ENCODE data around the gene LILRB5. TPM values are rescaled to one million over a fixed set of nuclear protein-coding genes. Genes with fewer than 3 reads are reported as not detected.

LILRB5 gene
- total RNA-seq, 1 experiment from 2014 or later = not detected

DNA sequence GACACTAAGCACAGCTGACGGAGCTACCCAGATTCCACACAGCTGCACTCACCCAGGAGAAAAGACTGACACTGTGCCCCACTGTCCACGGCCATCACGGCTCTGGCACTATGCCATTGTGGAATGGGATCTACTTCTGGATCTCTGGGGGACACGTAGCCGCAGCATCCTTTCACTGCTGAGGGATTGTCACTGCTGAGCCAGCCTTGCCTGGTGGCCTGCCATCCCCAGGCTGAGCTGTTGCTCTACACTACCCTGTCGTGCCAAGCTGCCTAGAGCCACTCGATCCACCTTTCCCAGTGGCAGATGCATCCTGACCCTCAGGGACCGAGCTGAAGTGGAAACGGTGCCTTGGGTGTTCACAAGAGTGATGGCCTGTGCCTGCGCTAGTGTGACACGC is 5.0 kb upstream of the LILRB5 start:
- ChIA-PET RAD21 (ENCODE audit: low non-redundant PET in 1 of 2, low total read pairs in 2 of 2, uncharacterized antibody in 2 of 2, unreplicated experiment in 2 of 2) (no interaction called here), POLR2A (no interaction called here), CTCF (no interaction called here)
- H3K9me3 ChIP-seq (ENCODE audit: control insufficient read depth in 1 of 2, insufficient read depth in 1 of 2, low read depth in 1 of 2, low read length in 2 of 2) = no peaks in the 10 kb centered on the region
- no TSS peak for BruUV-seq (replicated peaks)
- H3K4me1 ChIP-seq (ENCODE audit: control insufficient read depth in 1 of 2, insufficient read depth in 2 of 2, low read length in 2 of 2) = no peaks in the 10 kb centered on the region
- H3K36me3 ChIP-seq (ENCODE audit: control insufficient read depth in 1 of 2, insufficient read depth in 2 of 2, low read length in 2 of 2) = no peaks in the 10 kb centered on the region
- no peaks in the 10 kb centered on the region for H3K79me2 ChIP-seq (ENCODE audit: insufficient read depth, low read length)
- DNase-seq (ENCODE audit: low read depth, low spot score) = no peak
- H3K27me3 ChIP-seq (ENCODE audit: insufficient read depth, low read length) = peaks cover 7% of the 10 kb centered on the region; the same call in 1 of the 2 replicates
- no peaks in the 10 kb centered on the region for H4K20me1 ChIP-seq (ENCODE audit: insufficient read depth)
- no peak overlapping the region for H3K9ac ChIP-seq (ENCODE audit: low read length)
- no peak for TF ChIP-seq ZFX (IDR thresholded peaks at IDR 0.05)
- TF ChIP-seq SRF (IDR thresholded peaks at IDR 0.05; ENCODE audit: low read depth) = no peak
- TF ChIP-seq EZH2 (IDR thresholded peaks at IDR 0.05) = no peak
- H3K4me2 ChIP-seq (ENCODE audit: low read length) = no peak overlapping the region
- H3K4me3 ChIP-seq (replicated peaks in 1 of 2; ENCODE audit: low read depth in 1 of 2, low read length in 2 of 2) = no peak overlapping the region
- no peaks in the 10 kb centered on the region for H3K9me2 ChIP-seq (ENCODE audit: insufficient read depth)
- intact Hi-C loops (cut with micrococcal nuclease) = no loop called here
- H3K27ac ChIP-seq (ENCODE audit: low read depth, low read length) = no peak overlapping the region
- ATAC-seq = no peak
- no peak overlapping the region for H2AFZ ChIP-seq (ENCODE audit: low read depth, low read length, poor library complexity, severe bottlenecking)

DNA sequence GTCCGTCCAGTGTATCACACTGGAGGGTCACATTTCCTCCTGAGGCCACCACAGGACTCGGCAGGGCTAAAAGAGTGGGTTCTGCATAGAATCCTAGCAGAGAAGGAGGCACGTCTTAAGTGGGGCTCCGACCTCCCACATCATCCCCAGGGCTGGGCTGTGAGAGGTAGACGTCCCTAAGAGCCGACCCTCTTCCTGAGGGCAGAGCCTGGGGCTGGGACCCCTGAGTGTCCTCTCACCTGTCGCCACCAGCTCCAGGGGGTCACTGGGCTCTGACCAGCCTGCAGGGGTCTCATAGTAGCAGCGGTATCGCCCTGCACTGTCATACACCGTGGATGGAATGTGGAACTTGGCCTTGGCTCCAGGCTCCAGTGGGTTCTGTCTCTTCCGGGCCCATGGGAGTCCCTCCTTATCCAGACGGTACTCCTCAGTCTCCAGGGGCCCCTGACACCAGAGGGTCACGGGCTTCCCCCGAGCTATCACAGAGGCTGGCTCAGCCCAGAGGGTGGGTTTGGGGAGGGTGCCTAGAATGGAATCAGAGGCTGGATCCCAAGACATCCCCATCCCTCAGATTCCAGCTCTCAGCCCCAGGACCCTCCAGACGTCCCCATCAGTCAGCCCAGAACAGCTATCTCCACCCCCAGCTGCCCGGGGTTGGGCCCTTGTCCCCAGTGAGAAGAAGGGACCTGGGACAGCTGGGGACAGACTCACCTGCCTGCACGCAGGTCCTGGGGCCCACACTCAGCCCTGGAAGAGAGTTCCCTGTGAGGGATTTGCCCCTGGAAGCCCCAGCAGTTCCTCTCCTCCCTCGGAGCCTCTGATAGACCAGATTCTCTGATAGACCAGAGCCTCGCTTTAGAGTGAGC is 590 bp downstream of the LILRB5 start:
- no TSS peak for BruUV-seq (replicated peaks)
- ChIA-PET POLR2A (no interaction called here), CTCF (interaction anchor here (2.7 kb wide), 1 partner anchor 9 kb away, joined by 15 read pairs; no protein-coding TSS in a partner anchor), RAD21 (ENCODE audit: low non-redundant PET in 1 of 2, low total read pairs in 2 of 2, uncharacterized antibody in 2 of 2, unreplicated experiment in 2 of 2) (no interaction called here)
- H3K36me3 ChIP-seq (ENCODE audit: control insufficient read depth in 1 of 2, insufficient read depth in 2 of 2, low read length in 2 of 2) = no peaks in the 10 kb centered on the region
- H2AFZ ChIP-seq (ENCODE audit: low read depth, low read length, poor library complexity, severe bottlenecking) = no peak overlapping the region
- no peak overlapping the region for H3K4me3 ChIP-seq (replicated peaks in 1 of 2; ENCODE audit: low read depth in 1 of 2, low read length in 2 of 2)
- intact Hi-C loops (cut with micrococcal nuclease) = no loop called here
- no peak overlapping the region for H3K27ac ChIP-seq (ENCODE audit: low read depth, low read length)
- H3K9me2 ChIP-seq (ENCODE audit: insufficient read depth) = no peaks in the 10 kb centered on the region
- peaks cover 7% of the 10 kb centered on the region; the same call in 1 of the 2 replicates for H3K27me3 ChIP-seq (ENCODE audit: insufficient read depth, low read length)
- no peak overlapping the region for H3K4me2 ChIP-seq (ENCODE audit: low read length)
- no peaks in the 10 kb centered on the region for H3K9me3 ChIP-seq (ENCODE audit: control insufficient read depth in 1 of 2, insufficient read depth in 1 of 2, low read depth in 1 of 2, low read length in 2 of 2)
- no peaks in the 10 kb centered on the region for H3K79me2 ChIP-seq (ENCODE audit: insufficient read depth, low read length)
- TF ChIP-seq, protein P1, sequence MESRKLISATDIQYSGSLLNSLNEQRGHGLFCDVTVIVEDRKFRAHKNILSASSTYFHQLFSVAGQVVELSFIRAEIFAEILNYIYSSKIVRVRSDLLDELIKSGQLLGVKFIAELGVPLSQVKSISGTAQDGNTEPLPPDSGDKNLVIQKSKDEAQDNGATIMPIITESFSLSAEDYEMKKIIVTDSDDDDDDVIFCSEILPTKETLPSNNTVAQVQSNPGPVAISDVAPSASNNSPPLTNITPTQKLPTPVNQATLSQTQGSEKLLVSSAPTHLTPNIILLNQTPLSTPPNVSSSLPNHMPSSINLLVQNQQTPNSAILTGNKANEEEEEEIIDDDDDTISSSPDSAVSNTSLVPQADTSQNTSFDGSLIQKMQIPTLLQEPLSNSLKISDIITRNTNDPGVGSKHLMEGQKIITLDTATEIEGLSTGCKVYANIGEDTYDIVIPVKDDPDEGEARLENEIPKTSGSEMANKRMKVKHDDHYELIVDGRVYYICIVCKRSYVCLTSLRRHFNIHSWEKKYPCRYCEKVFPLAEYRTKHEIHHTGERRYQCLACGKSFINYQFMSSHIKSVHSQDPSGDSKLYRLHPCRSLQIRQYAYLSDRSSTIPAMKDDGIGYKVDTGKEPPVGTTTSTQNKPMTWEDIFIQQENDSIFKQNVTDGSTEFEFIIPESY (IDR thresholded peaks at IDR 0.05; ENCODE audit: extremely low read depth, insufficient replicate concordance, low read length) = no peak
- no peak for TF ChIP-seq CEBPB (IDR thresholded peaks at IDR 0.05; ENCODE audit: low read depth)
- no peak for TF ChIP-seq YY1 (IDR thresholded peaks at IDR 0.05; ENCODE audit: extremely low read depth, insufficient replicate concordance, low read depth, low read length)
- no peak for TF ChIP-seq CBX3 (IDR thresholded peaks at IDR 0.05; ENCODE audit: low read depth)
- no peaks in the 10 kb centered on the region for H3K4me1 ChIP-seq (ENCODE audit: control insufficient read depth in 1 of 2, insufficient read depth in 2 of 2, low read length in 2 of 2)
- ATAC-seq (no peak), DNase-seq (ENCODE audit: low read depth, low spot score) (no peak)
- no peaks in the 10 kb centered on the region for H4K20me1 ChIP-seq (ENCODE audit: insufficient read depth)
- H3K9ac ChIP-seq (ENCODE audit: low read length) = no peak overlapping the region

Measured in HCT116 (cell line).